Measurements from ENCODE around the gene GH1. TPM values are rescaled to one million over a fixed set of nuclear protein-coding genes. Genes with fewer than 3 reads are reported as not detected.
A peak's percentile ranks its signal among the peaks of the same experiment; 100 is the strongest.

GH1 gene
- total RNA-seq, 1 experiment from 2014 or later, result not detected

DNA sequence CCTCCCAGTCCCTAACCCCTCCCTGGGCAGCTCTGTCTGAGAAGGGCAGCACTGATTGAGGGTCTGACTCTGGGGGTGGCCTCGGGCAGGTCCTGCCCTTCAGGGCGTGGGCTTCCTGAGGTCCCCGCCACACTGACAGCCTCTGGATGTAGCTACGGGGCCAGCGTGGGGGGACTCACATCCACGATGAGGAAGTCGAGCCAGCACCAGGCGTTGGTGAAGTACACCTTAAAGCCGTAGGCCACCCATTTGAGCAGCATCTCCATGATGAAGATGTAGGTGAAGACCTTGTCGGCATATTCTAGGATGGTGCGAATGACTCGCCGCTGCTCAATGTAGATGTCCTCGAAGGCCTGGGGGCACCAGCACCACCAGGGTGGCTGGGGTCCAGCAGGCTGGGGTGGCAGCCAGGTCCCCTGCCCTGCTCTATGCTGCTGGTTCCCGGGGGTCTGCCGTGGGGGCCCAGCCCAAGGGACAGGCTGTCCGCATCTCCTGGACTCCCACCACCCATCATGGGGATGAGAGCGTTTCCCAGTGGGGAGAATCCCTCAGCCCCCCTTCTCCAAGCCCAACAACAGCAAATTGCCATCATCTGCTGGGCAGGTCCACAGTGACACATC, 29.2 kb upstream of the GH1 start:
- intact Hi-C loops (cut with micrococcal nuclease; ENCODE audit: unreplicated experiment), result no loop called here
- DNase-seq (ENCODE audit: low read depth, low spot score), result no peak
- ChIA-PET CTCF (no interaction called here), POLR2A (no interaction called here)
- Histone ChIP-seq H3K9me3 (ENCODE audit: control insufficient read depth, insufficient read depth, low read depth, low read length) (no peaks in the 10 kb centered on the region), H3K27me3 (ENCODE audit: control insufficient read depth, insufficient read depth, low read length) (no peaks in the 10 kb centered on the region), H3K4me3 (ENCODE audit: low read depth in 2 of 2, low read length in 2 of 2) (no peak overlapping the region), H3K27ac (ENCODE audit: low read length) (no peak overlapping the region), H3K36me3 (ENCODE audit: control insufficient read depth, insufficient read depth, low read length) (no peaks in the 10 kb centered on the region), H3K4me1 (ENCODE audit: control insufficient read depth, insufficient read depth, low read length) (no peaks in the 10 kb centered on the region)
- in situ Hi-C loops (cut with HindIII; ENCODE audit: low pct_unique_long_range_greater_than_20kb, low sequenced_read_pairs), result no loop called here
- ATAC-seq, result no peak
- no peak for TF ChIP-seq POLR2AphosphoS5 (IDR thresholded peaks at IDR 0.05; ENCODE audit: low read depth, low read length)
- TF ChIP-seq CTCF (IDR thresholded peaks at IDR 0.05), result no peak
- TF ChIP-seq TCF7L2 (IDR thresholded peaks at IDR 0.05; ENCODE audit: low read depth, low read length), result no peak
- TF ChIP-seq SIN3A (IDR thresholded peaks at IDR 0.05; ENCODE audit: borderline replicate concordance, insufficient read depth, low read depth, low read length), result no peak
- TF ChIP-seq REST (IDR thresholded peaks at IDR 0.05; ENCODE audit: insufficient read depth in 1 of 2, low read depth in 2 of 2, low read length in 1 of 2), result no peak
- BruUV-seq (replicated peaks), result no TSS peak

DNA sequence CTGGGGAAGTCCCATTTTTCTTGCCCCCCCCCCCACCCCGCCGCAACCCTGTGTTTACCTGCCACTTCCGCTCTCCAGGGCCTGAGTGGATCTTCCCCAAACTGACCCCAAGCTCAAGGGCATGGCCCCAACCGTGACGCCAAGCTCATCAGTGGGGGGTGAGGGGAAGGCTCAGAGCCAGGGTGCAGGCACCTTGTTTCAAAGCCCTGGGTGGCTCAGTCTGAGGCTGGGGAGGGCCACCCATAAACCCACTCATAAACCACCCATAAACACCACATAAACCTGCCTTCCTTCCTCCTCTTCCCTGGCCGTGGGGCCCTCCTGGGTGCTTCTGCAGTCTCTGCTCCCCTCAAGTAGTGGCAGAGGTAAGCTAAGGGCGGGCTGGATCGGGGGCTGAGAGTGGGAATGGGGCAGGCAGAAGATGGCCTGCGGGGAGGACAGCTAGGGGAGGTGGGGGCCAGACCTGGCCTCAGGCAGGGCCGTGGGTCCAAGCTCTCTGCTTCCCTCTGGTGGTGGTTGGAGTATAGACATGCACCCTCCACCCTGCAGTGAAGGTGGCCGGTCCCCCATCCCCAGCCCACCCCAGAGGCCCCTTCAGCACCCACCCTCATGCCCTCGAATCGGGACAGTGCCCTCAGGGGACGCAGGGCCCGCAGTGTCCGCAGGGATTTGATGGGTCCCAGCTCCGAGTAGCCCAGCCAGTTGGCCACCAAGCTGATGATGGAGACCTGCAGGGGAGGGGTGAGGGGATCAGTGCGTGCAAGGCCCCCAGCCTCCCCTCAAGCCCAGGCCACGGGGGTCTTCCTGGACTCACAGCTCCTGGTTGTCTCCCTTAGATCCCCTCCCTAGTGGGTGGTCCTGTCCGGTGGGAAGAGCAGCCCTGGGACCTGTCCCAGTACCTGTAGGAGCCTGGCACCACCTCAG, 28.1 kb upstream of the GH1 start:
- ChIA-PET CTCF (interaction anchor here (0.6 to 1.6 kb wide), 9 partner anchors 10 to 164 kb away, joined by 3 to 14 read pairs (median 5); partner anchors contain the start of genes CSHL1 and GH1), POLR2A (no interaction called here)
- DNase-seq (ENCODE audit: low read depth, low spot score) (peak; percentile 22), ATAC-seq (peak; percentile 72)
- no TSS peak for BruUV-seq (replicated peaks)
- no peak overlapping the region for H3K27ac ChIP-seq (ENCODE audit: low read length)
- in situ Hi-C loops (cut with HindIII; ENCODE audit: low pct_unique_long_range_greater_than_20kb, low sequenced_read_pairs) (no loop called here), intact Hi-C loops (cut with micrococcal nuclease; ENCODE audit: unreplicated experiment) (no loop called here)
- no peaks in the 10 kb centered on the region for H3K36me3 ChIP-seq (ENCODE audit: control insufficient read depth, insufficient read depth, low read length)
- no peaks in the 10 kb centered on the region for H3K4me1 ChIP-seq (ENCODE audit: control insufficient read depth, insufficient read depth, low read length)
- H3K4me3 ChIP-seq (ENCODE audit: low read depth in 2 of 2, low read length in 2 of 2), result no peak overlapping the region
- no peaks in the 10 kb centered on the region for H3K27me3 ChIP-seq (ENCODE audit: control insufficient read depth, insufficient read depth, low read length)
- TF ChIP-seq CTCF (IDR thresholded peaks at IDR 0.05), result peak; percentile 82
- no peak for TF ChIP-seq POLR2AphosphoS5 (IDR thresholded peaks at IDR 0.05; ENCODE audit: low read depth, low read length)
- no peak for TF ChIP-seq REST (IDR thresholded peaks at IDR 0.05; ENCODE audit: insufficient read depth in 1 of 2, low read depth in 2 of 2, low read length in 1 of 2)
- no peak for TF ChIP-seq TCF7L2 (IDR thresholded peaks at IDR 0.05; ENCODE audit: low read depth, low read length)
- no peaks in the 10 kb centered on the region for H3K9me3 ChIP-seq (ENCODE audit: control insufficient read depth, insufficient read depth, low read depth, low read length)

All from Panc1 (cell line).